PC-9 (cell line): ENCODE data around the gene SCNM1. TPM values are rescaled to one million over a fixed set of nuclear protein-coding genes. Genes with fewer than 3 reads are reported as not detected.

Experiments
- BruUV-seq: library from RNA; stranded (reverse); fragments of 400-500 nt; replicated peaks from 2 replicates; lab custom pipeline; 2021; lab: Mats Ljungman, UMichigan
- CTCF ChIA-PET: fragments of 300-600 bp; sonication (Branson Sonifier 250); formaldehyde crosslinking; loops from one replicate; lab custom pipeline; 2022; ENCODE audit warnings: antibody characterized with exemption; lab: Charles Lee
- POLR2A ChIA-PET: fragments of 300-600 bp; sonication (Branson Sonifier 250); formaldehyde crosslinking; loops from one replicate; lab custom pipeline; 2022; ENCODE audit warnings: antibody characterized with exemption; ENCODE audit not compliant: unreplicated experiment; lab: Charles Lee
- DNase-seq, 2 experiments: peaks; one replicate each; pipeline versions ENCODE4 v3.0.0 to v3.0.0-alpha.2; 2015 to 2022; ENCODE audit warnings: mixed read lengths in 1 of 2
- H2AFZ ChIP-seq: fragments of 200-600 bp; sonication (generic); 2 replicates; pipeline ENCODE4 v1.8.1; 2017; ENCODE audit warnings: antibody characterized with exemption
- H3F3A ChIP-seq: fragments of 200-600 bp; sonication (generic); 2 replicates; pipeline ENCODE4 v1.8.1; 2017; ENCODE audit warnings: antibody characterized with exemption, mild to moderate bottlenecking, low read depth; ENCODE audit not compliant: insufficient read depth
- H3K27ac ChIP-seq: fragments of 200-600 bp; sonication (generic); 2 replicates; pipeline ENCODE4 v1.6.1; 2016; ENCODE audit warnings: mixed run types
- H3K27me3 ChIP-seq: fragments of 200-600 bp; sonication (generic); 2 replicates; pipeline ENCODE4 v1.6.1; 2016; ENCODE audit warnings: low read depth, mixed run types; ENCODE audit not compliant: insufficient read depth
- H3K36me3 ChIP-seq: fragments of 200-600 bp; sonication (generic); 2 replicates; pipeline ENCODE4 v1.6.1; 2016; ENCODE audit warnings: low read depth, mixed run types
- H3K4me1 ChIP-seq: fragments of 200-600 bp; sonication (generic); replicated peaks from 2 replicates; pipeline ENCODE4 v1.6.1; 2016; ENCODE audit warnings: mixed run types; ENCODE audit not compliant: insufficient read depth
- H3K4me2 ChIP-seq: fragments of 200-600 bp; sonication (generic); 2 replicates; pipeline ENCODE4 v1.6.1; 2017; ENCODE audit warnings: mixed run types
- H3K4me3 ChIP-seq: fragments of 200-600 bp; sonication (generic); 2 replicates; pipeline ENCODE4 v1.6.1; 2016; ENCODE audit warnings: mixed run types
- H3K79me2 ChIP-seq: fragments of 200-600 bp; sonication (generic); 2 replicates; pipeline ENCODE4 v1.6.1; 2017; ENCODE audit warnings: low read depth, mixed run types
- H3K9me2 ChIP-seq: fragments of 200-600 bp; sonication (generic); 2 replicates; pipeline ENCODE4 v1.8.1; 2017; ENCODE audit warnings: mild to moderate bottlenecking; ENCODE audit not compliant: insufficient read depth
- H3K9me3 ChIP-seq: fragments of 200-600 bp; sonication (generic); 2 replicates; pipeline ENCODE4 v1.8.1; 2016; ENCODE audit warnings: low read depth; ENCODE audit not compliant: insufficient read depth
- H4K20me1 ChIP-seq: fragments of 200-600 bp; sonication (generic); 2 replicates; pipeline ENCODE4 v1.8.1; 2017; ENCODE audit not compliant: insufficient read depth
- EZH2 ChIP-seq: fragments of 200-600 bp; sonication (generic); IDR thresholded peaks from 2 replicates; pipeline ENCODE4 v1.8.0; 2017; ENCODE audit warnings: antibody characterized with exemption, low read depth
- intact Hi-C: fragments of 100-400 bp; cut with micrococcal nuclease; formaldehyde crosslinking; loops from one replicate; pipeline ENCODE4 v1.10.0; 2022; ENCODE audit not compliant: unreplicated experiment
- total RNA-seq: library from RNA; stranded (reverse); gene quantifications from 2 replicates; pipeline ENCODE4 v1.2.3, GENCODE V29; 2021
- TF ChIP-seq, protein P1 (sequence below): fragments of 200-600 bp; sonication (generic); conservative IDR thresholded peaks from 2 replicates; pipeline ENCODE4 v1.6.1; 2017; ENCODE audit warnings: mixed run types, antibody characterized with exemption, mild to moderate bottlenecking, moderate library complexity

The SCNM1 gene
- total RNA-seq, 1 experiment from 2014 or later, result 47.7 TPM

DNA sequence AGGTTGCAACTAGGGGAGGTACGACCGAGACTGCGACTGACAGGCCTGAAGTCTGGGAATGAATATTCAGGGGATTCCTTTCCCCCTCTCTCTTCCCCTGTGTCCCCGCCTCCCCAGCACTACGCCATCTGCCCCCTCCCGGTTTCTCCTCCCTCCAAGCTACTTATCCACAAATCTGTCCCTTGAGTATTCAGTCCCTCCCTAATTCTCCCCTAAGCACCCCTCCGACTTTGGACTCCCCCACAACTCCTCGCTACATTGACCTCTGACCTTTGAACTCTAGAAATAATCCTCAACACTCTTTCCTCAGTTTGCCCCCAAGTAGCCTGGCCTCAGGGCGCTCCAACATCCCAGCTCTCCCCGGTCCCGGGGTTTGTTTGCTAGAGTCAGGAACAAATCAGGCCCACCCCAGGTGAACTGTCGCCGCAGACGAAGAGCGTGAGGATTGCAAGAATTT, 635 bp upstream of the SCNM1 start:
- DNase-seq, result peak in 1 of 2 experiments; percentile 21
- BruUV-seq, result no TSS peak
- CTCF ChIA-PET, result interaction anchor here (0.8 kb wide), 1 partner anchor 66 kb away, joined by 4 read pairs; no protein-coding TSS in a partner anchor

DNA sequence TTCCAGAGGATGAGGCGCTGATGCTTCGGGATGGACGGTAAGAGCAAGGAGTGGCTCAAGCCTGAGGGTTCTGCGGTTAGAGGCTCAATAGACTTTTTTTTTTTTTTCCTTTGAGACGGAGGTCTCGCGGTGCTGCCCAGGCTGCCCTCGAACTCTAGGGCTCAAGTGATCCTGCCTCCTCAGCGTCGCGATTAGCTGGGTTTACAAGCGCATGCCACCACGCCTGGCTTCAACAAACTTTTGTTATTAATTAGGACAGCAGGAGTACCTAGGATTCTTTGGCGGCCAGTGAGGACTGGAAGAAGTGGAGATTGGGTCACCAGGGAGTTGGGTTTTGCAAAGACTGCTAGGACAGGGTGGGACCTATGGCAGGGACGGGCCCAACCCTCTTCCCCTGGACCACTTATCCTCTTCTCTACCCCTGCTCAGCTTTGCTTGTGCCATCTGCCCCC, 587 bp downstream of the SCNM1 start:
- peak; percentile 47 to 67 for DNase-seq
- peaks cover 28% of the 10 kb centered on the region for H3K79me2 ChIP-seq
- POLR2A ChIA-PET, result interaction anchor here (0.6 to 0.8 kb wide), 4 partner anchors 23 to 904 kb away, joined by 3 to 13 read pairs (median 4); partner anchors contain the start of gene VPS72
- H3K27ac ChIP-seq, result peak overlapping the region; percentile 66
- intact Hi-C loops, result loop anchor here (5.0 kb wide), 1 partner anchor 159 kb away; the partner anchor contains the start of genes MINDY1 and PRUNE1
- H2AFZ ChIP-seq, result peak overlapping the region; percentile 90
- peak overlapping the region; percentile 64 for H3K4me3 ChIP-seq
- H4K20me1 ChIP-seq, result no peaks in the 10 kb centered on the region
- no peak for TF ChIP-seq EZH2
- TF ChIP-seq, protein P1, sequence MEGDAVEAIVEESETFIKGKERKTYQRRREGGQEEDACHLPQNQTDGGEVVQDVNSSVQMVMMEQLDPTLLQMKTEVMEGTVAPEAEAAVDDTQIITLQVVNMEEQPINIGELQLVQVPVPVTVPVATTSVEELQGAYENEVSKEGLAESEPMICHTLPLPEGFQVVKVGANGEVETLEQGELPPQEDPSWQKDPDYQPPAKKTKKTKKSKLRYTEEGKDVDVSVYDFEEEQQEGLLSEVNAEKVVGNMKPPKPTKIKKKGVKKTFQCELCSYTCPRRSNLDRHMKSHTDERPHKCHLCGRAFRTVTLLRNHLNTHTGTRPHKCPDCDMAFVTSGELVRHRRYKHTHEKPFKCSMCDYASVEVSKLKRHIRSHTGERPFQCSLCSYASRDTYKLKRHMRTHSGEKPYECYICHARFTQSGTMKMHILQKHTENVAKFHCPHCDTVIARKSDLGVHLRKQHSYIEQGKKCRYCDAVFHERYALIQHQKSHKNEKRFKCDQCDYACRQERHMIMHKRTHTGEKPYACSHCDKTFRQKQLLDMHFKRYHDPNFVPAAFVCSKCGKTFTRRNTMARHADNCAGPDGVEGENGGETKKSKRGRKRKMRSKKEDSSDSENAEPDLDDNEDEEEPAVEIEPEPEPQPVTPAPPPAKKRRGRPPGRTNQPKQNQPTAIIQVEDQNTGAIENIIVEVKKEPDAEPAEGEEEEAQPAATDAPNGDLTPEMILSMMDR, result no peak
- no peaks in the 10 kb centered on the region for H3K9me2 ChIP-seq
- no TSS peak for BruUV-seq
- H3F3A ChIP-seq, result peaks cover 6% of the 10 kb centered on the region; the same call in 1 of the 2 replicates
- no peaks in the 10 kb centered on the region for H3K27me3 ChIP-seq
- H3K36me3 ChIP-seq, result no peaks in the 10 kb centered on the region
- CTCF ChIA-PET, result interaction anchor here (1.2 kb wide), 1 partner anchor 67 kb away, joined by 3 read pairs; no protein-coding TSS in a partner anchor
- H3K4me1 ChIP-seq, result peaks cover 15% of the 10 kb centered on the region; the same call in 1 of the 2 replicates
- H3K4me2 ChIP-seq, result peak overlapping the region; percentile 96
- H3K9me3 ChIP-seq, result no peaks in the 10 kb centered on the region

More for the DNA sequence above, 635 bp upstream of the SCNM1 start:
- no peak overlapping the region for H3K27ac ChIP-seq
- H3K79me2 ChIP-seq, result peaks cover 28% of the 10 kb centered on the region
- no peaks in the 10 kb centered on the region for H3K9me2 ChIP-seq
- peak overlapping the region; percentile 89 for H2AFZ ChIP-seq
- peaks cover 15% of the 10 kb centered on the region; the same call in 1 of the 2 replicates for H3K4me1 ChIP-seq
- peaks cover 6% of the 10 kb centered on the region; the same call in 1 of the 2 replicates for H3F3A ChIP-seq
- H3K27me3 ChIP-seq, result no peaks in the 10 kb centered on the region
- H3K36me3 ChIP-seq, result no peaks in the 10 kb centered on the region
- POLR2A ChIA-PET, result interaction anchor here (0.5 to 0.8 kb wide), 3 partner anchors 24 to 352 kb away, joined by 9 to 21 read pairs (median 10); partner anchors contain the start of gene VPS72
- peak overlapping the region; percentile 77 for H3K4me2 ChIP-seq
- H3K4me3 ChIP-seq, result peak overlapping the region; percentile 64
- no peak for TF ChIP-seq EZH2
- TF ChIP-seq, protein P1, result no peak
- no peaks in the 10 kb centered on the region for H3K9me3 ChIP-seq
- intact Hi-C loops, result loop anchor here (1.0 to 5.0 kb wide), 2 partner anchors 19 to 158 kb away; partner anchors contain the start of genes MINDY1, PRUNE1 and SEMA6C
- H4K20me1 ChIP-seq, result no peaks in the 10 kb centered on the region

DNA sequence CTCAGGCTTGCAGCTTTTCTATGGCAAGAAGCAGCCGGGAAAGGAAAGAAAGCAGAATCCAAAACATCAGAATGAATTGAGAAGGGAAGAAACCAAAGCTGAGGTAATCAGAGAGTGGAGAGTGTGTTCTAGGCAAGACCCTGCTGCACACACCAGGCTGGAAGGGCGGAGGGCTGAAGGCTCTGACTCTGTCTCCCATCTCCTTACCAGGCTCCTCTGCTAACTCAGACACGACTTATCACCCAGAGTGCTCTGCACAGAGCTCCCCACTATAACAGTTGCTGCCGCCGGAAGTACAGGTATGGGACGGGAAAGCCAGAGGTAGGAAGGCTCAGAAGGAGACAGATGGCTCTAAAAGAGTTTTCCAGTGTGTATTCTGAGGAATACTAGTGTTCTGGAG, 1.2 kb downstream of the SCNM1 start:
- CTCF ChIA-PET, result interaction anchor here (1.2 kb wide), 1 partner anchor 67 kb away, joined by 3 read pairs; no protein-coding TSS in a partner anchor
- Histone ChIP-seq H3K79me2 (peaks cover 28% of the 10 kb centered on the region), H3K36me3 (no peaks in the 10 kb centered on the region), H3K9me3 (no peaks in the 10 kb centered on the region), H2AFZ (no peak overlapping the region), H3K27me3 (no peaks in the 10 kb centered on the region), H4K20me1 (no peaks in the 10 kb centered on the region), H3K4me1 (peaks cover 15% of the 10 kb centered on the region; the same call in 1 of the 2 replicates), H3F3A (peaks cover 6% of the 10 kb centered on the region; the same call in 1 of the 2 replicates), H3K27ac (peak overlapping the region; percentile 66; the same call in 1 of the 2 replicates), H3K9me2 (no peaks in the 10 kb centered on the region), H3K4me3 (peak overlapping the region; percentile 64; the same call in 1 of the 2 replicates), H3K4me2 (peak overlapping the region; percentile 96)
- TF ChIP-seq, protein P1, result no peak
- TF ChIP-seq EZH2, result no peak
- DNase-seq, result no peak
- no TSS peak for BruUV-seq
- intact Hi-C loops, result loop anchor here (5.0 kb wide), 1 partner anchor 160 kb away; the partner anchor contains the start of genes MINDY1 and PRUNE1
- POLR2A ChIA-PET, result interaction anchor here (0.6 to 0.7 kb wide), 3 partner anchors 123 to 905 kb away, joined by 3 to 13 read pairs (median 4); no protein-coding TSS in a partner anchor
